ENCODE data around the gene CTBP2. TPM values are rescaled to one million over a fixed set of nuclear protein-coding genes. Genes with fewer than 3 reads are reported as not detected.
A peak's percentile ranks its signal among the peaks of the same experiment; 100 is the strongest.

CTBP2 gene
- total RNA-seq, 2 donors from 2014 or later, result 26.0 to 36.0 TPM

DNA sequence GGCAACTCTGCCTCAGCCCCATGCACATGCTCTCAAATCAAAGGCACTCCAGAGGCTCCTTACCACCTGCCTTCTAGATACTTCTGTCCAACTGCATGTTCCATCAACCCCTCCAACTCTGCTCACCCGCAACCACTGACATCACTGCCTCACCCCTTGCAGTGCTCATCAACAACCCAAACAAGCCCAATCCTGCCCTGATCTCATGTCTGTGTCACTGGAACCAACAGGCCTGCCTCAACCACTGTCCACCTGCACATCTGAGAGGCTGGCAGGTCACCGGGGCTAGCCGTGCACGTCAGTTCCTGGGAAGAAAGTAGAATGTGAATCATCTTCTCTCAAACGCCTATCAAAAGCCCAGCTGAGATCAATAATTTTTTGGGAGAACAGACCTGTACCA lies 33.3 kb downstream of the CTBP2 start:
- no peak overlapping the region for H3K27ac ChIP-seq
- TF ChIP-seq, protein P1, sequence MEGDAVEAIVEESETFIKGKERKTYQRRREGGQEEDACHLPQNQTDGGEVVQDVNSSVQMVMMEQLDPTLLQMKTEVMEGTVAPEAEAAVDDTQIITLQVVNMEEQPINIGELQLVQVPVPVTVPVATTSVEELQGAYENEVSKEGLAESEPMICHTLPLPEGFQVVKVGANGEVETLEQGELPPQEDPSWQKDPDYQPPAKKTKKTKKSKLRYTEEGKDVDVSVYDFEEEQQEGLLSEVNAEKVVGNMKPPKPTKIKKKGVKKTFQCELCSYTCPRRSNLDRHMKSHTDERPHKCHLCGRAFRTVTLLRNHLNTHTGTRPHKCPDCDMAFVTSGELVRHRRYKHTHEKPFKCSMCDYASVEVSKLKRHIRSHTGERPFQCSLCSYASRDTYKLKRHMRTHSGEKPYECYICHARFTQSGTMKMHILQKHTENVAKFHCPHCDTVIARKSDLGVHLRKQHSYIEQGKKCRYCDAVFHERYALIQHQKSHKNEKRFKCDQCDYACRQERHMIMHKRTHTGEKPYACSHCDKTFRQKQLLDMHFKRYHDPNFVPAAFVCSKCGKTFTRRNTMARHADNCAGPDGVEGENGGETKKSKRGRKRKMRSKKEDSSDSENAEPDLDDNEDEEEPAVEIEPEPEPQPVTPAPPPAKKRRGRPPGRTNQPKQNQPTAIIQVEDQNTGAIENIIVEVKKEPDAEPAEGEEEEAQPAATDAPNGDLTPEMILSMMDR (IDR thresholded peaks at IDR 0.05), result no peak
- no peaks in the 10 kb centered on the region for H3K36me3 ChIP-seq
- no peak overlapping the region for H3K4me3 ChIP-seq
- H3K4me1 ChIP-seq, result peaks cover 0 to 60% of the 10 kb centered on the region in 2 donors
- H3K9me3 ChIP-seq, result no peaks in the 10 kb centered on the region
- no peaks in the 10 kb centered on the region for H3K27me3 ChIP-seq
- no peak for DNase-seq (ENCODE audit: low spot score)

DNA sequence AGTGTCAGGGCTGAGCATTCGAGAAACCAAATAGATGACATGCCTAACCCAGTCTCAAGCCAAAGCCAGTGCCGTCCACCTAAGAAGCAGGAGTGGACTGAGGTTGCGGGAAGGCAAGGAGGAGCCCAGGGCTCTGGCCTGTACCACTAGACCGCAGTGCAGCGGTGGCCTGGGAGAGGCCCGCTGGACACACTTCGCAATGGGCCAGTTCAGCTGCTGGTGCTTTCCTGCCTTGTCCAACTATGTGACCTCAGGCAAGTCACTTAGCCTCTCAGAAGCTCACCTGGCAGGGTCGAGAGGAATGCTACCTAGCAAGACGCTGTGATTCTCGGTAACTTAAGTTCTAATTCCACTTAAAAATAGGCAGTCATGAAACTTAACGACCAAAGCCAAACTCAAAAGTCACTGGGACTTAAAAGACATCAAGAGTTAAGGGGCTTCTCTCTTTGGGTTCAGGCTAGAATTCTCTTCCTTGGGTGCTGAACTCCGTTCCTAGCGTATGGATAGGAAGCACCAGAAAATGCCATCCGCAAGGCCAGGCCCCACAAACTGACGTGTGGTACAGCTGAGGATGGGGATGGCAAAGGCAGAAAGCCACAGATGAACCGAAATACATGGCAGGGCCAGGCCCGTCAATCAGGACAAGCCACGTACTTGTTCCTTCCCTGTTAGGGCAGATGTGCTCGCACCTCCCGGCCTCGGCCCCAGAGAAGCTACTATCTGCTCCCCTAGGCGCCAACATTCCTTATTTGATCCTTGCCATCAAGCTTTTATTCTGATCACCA lies 34.2 kb downstream of the CTBP2 start:
- DNase-seq (ENCODE audit: low spot score), result no peak
- TF ChIP-seq, protein P1 (IDR thresholded peaks at IDR 0.05), result no peak
- Histone ChIP-seq H3K27me3 (no peaks in the 10 kb centered on the region), H3K36me3 (no peaks in the 10 kb centered on the region), H3K4me1 (peaks cover 0 to 68% of the 10 kb centered on the region in 2 donors), H3K9me3 (no peaks in the 10 kb centered on the region), H3K4me3 (no peak overlapping the region), H3K27ac (peak overlapping the region; percentile 85 to 88)

DNA sequence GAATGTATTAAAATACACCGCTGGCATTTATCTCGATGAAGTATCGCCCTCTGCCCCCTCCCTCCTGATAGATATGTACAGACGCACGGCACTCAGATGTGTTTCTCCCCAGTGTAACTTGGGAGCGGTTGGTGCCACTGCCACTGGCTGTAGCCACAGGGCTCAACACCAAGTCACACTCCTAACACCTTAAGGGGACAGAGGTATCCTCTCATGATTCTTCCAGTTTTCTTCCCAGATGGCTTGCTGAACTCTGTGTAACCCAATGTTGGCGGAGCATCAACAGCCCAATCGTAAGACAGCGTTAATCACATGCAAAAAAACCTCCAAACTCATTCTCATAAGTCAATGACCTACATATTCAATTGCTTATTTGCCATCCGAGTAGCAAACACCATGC lies 35.5 kb downstream of the CTBP2 start:
- no peaks in the 10 kb centered on the region for H3K9me3 ChIP-seq
- H3K27me3 ChIP-seq, result no peaks in the 10 kb centered on the region
- H3K4me3 ChIP-seq, result no peak overlapping the region
- TF ChIP-seq, protein P1 (IDR thresholded peaks at IDR 0.05), result no peak
- H3K4me1 ChIP-seq, result peaks cover 0 to 76% of the 10 kb centered on the region in 2 donors
- no peak for DNase-seq (ENCODE audit: low spot score)
- H3K36me3 ChIP-seq, result no peaks in the 10 kb centered on the region
- H3K27ac ChIP-seq, result peak overlapping the region; percentile 85 to 88

DNA sequence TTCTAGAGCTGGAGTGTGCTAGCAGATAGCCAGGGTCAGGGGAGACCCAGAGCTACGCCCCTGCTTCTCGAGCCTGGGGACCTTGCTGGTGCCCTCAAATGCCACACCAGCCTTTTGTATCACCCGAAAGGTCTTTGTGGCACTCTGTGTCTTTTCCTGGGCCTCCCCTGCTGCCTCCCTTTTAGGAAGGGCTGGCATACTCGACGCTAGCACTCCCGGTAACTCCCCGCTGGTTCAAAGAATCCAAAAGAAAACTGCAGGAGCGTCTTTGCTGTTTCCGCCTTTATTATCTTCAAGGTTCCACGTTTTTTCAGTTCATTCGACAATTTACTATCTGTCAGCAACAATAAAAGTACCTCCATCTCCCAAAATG lies 36.3 kb downstream of the CTBP2 start:
- TF ChIP-seq, protein P1 (IDR thresholded peaks at IDR 0.05), result no peak
- Histone ChIP-seq H3K36me3 (no peaks in the 10 kb centered on the region), H3K4me3 (peak overlapping the region in 1 of 2 donors; percentile 24), H3K4me1 (peaks cover 0 to 84% of the 10 kb centered on the region in 2 donors), H3K9me3 (no peaks in the 10 kb centered on the region), H3K27ac (peak overlapping the region; percentile 85 to 88), H3K27me3 (no peaks in the 10 kb centered on the region)
- no peak for DNase-seq (ENCODE audit: low spot score)

DNA sequence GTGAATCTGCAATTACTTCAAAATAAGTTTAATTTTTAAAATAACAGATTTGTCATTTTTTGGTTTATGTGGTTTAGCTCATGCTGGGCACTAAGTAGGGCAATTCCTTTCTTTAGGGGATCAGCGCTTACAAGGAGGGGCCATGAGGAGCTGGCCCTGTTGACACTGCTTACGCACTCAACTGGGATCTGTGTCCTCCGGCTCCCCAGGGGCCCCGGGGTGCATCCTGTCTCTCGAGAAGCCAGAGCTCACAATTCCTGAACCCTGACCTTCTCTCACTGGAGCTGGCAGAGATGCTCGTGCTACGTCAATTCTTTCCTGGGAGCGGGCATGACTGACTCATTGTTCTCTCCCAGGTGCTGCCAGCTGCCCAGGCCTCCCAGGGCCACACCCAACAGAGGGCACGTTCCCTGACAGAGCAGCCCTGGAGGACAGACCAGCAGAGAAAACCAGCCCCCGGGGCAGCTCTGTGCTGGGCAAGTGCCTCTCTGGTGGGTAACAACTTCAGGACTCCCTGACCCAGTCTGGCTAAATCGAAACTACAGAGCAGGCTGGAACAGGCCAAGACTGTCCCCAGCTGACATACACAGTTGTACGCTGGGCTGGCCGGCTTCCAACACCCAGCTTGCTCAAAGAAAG lies 36.8 kb downstream of the CTBP2 start:
- TF ChIP-seq, protein P1 (IDR thresholded peaks at IDR 0.05), result no peak
- no peaks in the 10 kb centered on the region for H3K27me3 ChIP-seq
- no peaks in the 10 kb centered on the region for H3K9me3 ChIP-seq
- peak overlapping the region; percentile 85 to 88 for H3K27ac ChIP-seq
- H3K4me1 ChIP-seq, result peaks cover 0 to 87% of the 10 kb centered on the region in 2 donors
- peak overlapping the region in 1 of 2 donors; percentile 24 for H3K4me3 ChIP-seq
- peak; percentile 87 for DNase-seq (ENCODE audit: low spot score)
- no peaks in the 10 kb centered on the region for H3K36me3 ChIP-seq
